Fibroblast of lung (primary cell): ENCODE data around the gene EHMT1. TPM values are rescaled to one million over a fixed set of nuclear protein-coding genes. Genes with fewer than 3 reads are reported as not detected.

ENCODE experiments used
- DNase-seq, 2 donors: peaks; one replicate each; pipeline versions ENCODE4 v3.0.0 to v3.0.0-alpha.2; 2010; ENCODE audit warnings: low read depth in 2 of 2
- H2AFZ ChIP-seq: 2 replicates; pipeline ENCODE4 v1.5.1; 2012; ENCODE audit warnings: low read length, control low read depth, inconsistent platforms
- H3K27ac ChIP-seq: 2 replicates; pipeline ENCODE4 v1.5.1; 2011; ENCODE audit warnings: low read length, control low read depth; ENCODE audit not compliant: insufficient read depth
- H3K27me3 ChIP-seq: 2 replicates; pipeline ENCODE4 v1.5.1; 2011; ENCODE audit warnings: mild to moderate bottlenecking, low read length; ENCODE audit not compliant: control insufficient read depth, insufficient read depth
- H3K36me3 ChIP-seq: 2 replicates; pipeline ENCODE4 v1.5.1; 2011; ENCODE audit warnings: low read length; ENCODE audit not compliant: control insufficient read depth, insufficient read depth
- H3K4me1 ChIP-seq: 2 replicates; pipeline ENCODE4 v1.5.1; 2011; ENCODE audit warnings: low read length; ENCODE audit not compliant: control insufficient read depth, insufficient read depth; ENCODE audit errors: extremely low read depth
- H3K4me2 ChIP-seq: 2 replicates; pipeline ENCODE4 v1.5.1; 2011; ENCODE audit warnings: low read length, control low read depth; ENCODE audit not compliant: insufficient read depth; ENCODE audit errors: extremely low read depth
- H3K4me3 ChIP-seq, 4 experiments: fragments of 200-600 bp in 1 of 4; sonication (generic) in 1 of 4; replicated peaks in 1 of 4; 2 replicates each; pipeline ENCODE4 v1.5.1; 2011 to 2016; ENCODE audit warnings: low read length in 4 of 4, low read depth in 3 of 4, mild to moderate bottlenecking in 3 of 4, control low read depth in 2 of 4, inconsistent platforms in 1 of 4, mixed read lengths in 1 of 4; ENCODE audit not compliant: insufficient read depth in 1 of 4; ENCODE audit errors: control extremely low read depth in 1 of 4
- H3K79me2 ChIP-seq: 2 replicates; pipeline ENCODE4 v1.5.1; 2012; ENCODE audit warnings: mild to moderate bottlenecking, low read length, inconsistent platforms; ENCODE audit not compliant: control insufficient read depth, insufficient read depth
- H3K9ac ChIP-seq: 2 replicates; pipeline ENCODE4 v1.5.1; 2011; ENCODE audit warnings: mild to moderate bottlenecking, low read length, control low read depth; ENCODE audit not compliant: insufficient read depth
- H3K9me3 ChIP-seq: 2 replicates; pipeline ENCODE4 v1.5.1; 2012; ENCODE audit warnings: low read depth, low read length; ENCODE audit not compliant: control insufficient read depth, insufficient read depth
- H4K20me1 ChIP-seq: 2 replicates; pipeline ENCODE4 v1.5.1; 2011; ENCODE audit warnings: low read length; ENCODE audit not compliant: control insufficient read depth, insufficient read depth; ENCODE audit errors: extremely low read depth
- CTCF ChIP-seq, 2 donors: IDR thresholded peaks in 1 of 2; conservative IDR thresholded peaks in 1 of 2; 1 replicate in 1 of 2; 2 replicates in 1 of 2; pipeline ENCODE4 v1.5.1; 2011 to 2012; ENCODE audit warnings: low read length in 2 of 2, control low read depth in 1 of 2, inconsistent platforms in 1 of 2, low read depth in 1 of 2, mild to moderate bottlenecking in 1 of 2
- EZH2 ChIP-seq: IDR thresholded peaks from 2 replicates; pipeline ENCODE4 v1.5.1; 2012; ENCODE audit warnings: low read length, control low read depth, mild to moderate bottlenecking; ENCODE audit errors: missing control alignments
- polyA plus RNA-seq, 2 donors: library from polyadenylated mRNA; depleted of rRNA in 1 of 2; stranded (reverse) in 1 of 2; unstranded in 1 of 2; fragments of >200 nt; gene quantifications; 2 replicates each; pipeline ENCODE4 v1.2.1, GENCODE V29; 2011 to 2012; ENCODE audit warnings: missing spikeins in 1 of 2
- total RNA-seq: library from RNA; depleted of rRNA; stranded (reverse); fragments of >200 nt; gene quantifications from 2 replicates; pipeline ENCODE4 v1.2.1, GENCODE V29; 2014

The EHMT1 gene
- total and polyA plus RNA-seq, 2 donors (not counting 1 experiment from before 2014, with no cell fraction given) = 22.4 to 48.6 TPM

DNA sequence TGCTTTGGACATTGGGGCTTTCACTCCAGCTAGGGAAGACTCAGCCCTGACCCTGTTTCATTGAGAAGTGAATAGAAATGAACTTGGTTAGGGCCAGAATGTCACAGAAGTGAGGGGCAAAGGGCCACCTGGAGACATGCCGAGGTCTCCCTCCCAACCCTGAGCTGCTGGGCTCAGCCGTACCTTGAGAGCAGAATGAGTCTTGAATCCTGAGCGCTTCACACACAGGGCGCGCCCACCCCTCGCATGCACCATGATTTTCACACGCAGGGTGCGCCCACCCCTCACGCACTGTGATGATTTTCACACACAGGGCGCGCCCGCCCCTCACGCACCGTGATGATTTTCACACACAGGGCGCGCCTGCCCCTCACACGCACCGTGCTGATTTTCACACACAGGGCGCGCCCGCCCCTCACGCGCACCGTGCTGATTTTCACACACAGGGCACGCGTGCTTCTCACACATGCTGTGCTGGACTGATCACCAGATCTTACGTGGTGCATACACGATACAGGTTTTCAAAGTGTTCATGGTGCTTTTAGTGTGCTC lies 99.0 kb downstream of the EHMT1 start:
- Histone ChIP-seq H3K36me3 (peaks cover 10% of the 10 kb centered on the region), H3K4me3 (no peak overlapping the region), H3K4me2 (no peak overlapping the region), H3K27me3 (no peaks in the 10 kb centered on the region), H3K27ac (no peak overlapping the region), H3K9ac (no peak overlapping the region), H3K4me1 (no peaks in the 10 kb centered on the region), H3K9me3 (no peaks in the 10 kb centered on the region), H3K79me2 (peaks cover 18% of the 10 kb centered on the region), H2AFZ (no peak overlapping the region), H4K20me1 (no peaks in the 10 kb centered on the region)
- no peak for TF ChIP-seq EZH2
- TF ChIP-seq CTCF (conservative IDR thresholded peaks at IDR 0.05 in 1 of 2, IDR thresholded peaks at IDR 0.05 in 1 of 2; ENCODE audit: low read depth in 1 of 2, low read length in 2 of 2) = no peak
- no peak for DNase-seq

DNA sequence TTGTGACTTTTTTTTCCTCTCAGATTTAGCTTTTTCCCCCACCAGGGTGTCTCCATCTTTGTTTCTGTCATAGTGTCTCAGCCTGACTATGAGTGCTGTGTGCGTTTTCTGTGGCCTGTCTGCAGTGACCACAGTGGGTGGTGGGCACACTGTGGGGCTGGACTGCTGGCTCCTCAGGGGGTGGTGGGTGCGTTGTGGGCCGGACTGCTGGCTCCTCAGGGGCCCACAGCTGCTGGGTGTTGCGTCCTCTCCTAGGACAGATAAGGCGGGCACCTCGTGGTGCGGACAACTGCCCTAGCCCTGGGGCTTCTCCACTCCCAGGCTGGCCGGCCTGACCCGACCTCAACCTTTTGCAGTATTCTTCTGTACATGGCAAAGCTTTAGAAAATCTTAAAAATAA lies 100.4 kb downstream of the EHMT1 start:
- no peak overlapping the region for H3K9ac ChIP-seq
- no peaks in the 10 kb centered on the region for H3K4me1 ChIP-seq
- TF ChIP-seq CTCF (conservative IDR thresholded peaks at IDR 0.05 in 1 of 2, IDR thresholded peaks at IDR 0.05 in 1 of 2; ENCODE audit: low read depth in 1 of 2, low read length in 2 of 2) = no peak
- TF ChIP-seq EZH2 = no peak
- H3K27ac ChIP-seq = no peak overlapping the region
- no peak overlapping the region for H2AFZ ChIP-seq
- no peak for DNase-seq
- H3K36me3 ChIP-seq = peaks cover 10% of the 10 kb centered on the region
- no peaks in the 10 kb centered on the region for H4K20me1 ChIP-seq
- peaks cover 22% of the 10 kb centered on the region for H3K79me2 ChIP-seq
- no peak overlapping the region for H3K4me2 ChIP-seq
- H3K27me3 ChIP-seq = no peaks in the 10 kb centered on the region
- no peak overlapping the region for H3K4me3 ChIP-seq
- H3K9me3 ChIP-seq = no peaks in the 10 kb centered on the region

DNA sequence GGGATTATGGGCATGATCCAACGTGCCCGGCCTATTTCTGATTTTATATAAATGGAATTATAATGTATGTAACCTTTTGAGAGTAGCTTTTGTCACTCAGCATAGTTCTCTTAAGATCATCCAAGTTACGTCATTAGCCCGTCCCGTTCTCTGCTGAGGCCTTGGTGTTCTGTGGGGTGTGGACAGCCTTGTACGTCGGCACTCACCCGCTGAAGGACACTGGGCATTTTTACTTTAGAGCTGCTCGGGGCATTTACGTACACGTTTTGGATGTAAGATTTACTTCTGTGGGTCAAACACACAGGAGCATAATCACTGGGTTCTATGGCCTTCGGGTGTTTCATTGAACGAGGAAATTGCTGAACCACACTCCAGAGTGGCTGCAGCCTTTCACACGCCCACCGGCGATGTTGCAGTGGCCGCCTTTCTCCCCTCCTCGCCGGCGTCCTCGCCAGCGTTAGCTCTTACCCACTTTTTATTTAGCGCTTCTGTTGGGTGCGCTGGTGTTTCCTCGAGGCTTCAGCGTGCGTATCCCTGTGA lies 101.8 kb downstream of the EHMT1 start:
- Histone ChIP-seq H3K9me3 (no peaks in the 10 kb centered on the region), H3K79me2 (peaks cover 32% of the 10 kb centered on the region), H4K20me1 (no peaks in the 10 kb centered on the region), H3K4me3 (no peak overlapping the region), H3K36me3 (peaks cover 10% of the 10 kb centered on the region), H3K27ac (no peak overlapping the region), H3K9ac (no peak overlapping the region), H3K4me2 (no peak overlapping the region), H3K27me3 (no peaks in the 10 kb centered on the region), H2AFZ (no peak overlapping the region), H3K4me1 (no peaks in the 10 kb centered on the region)
- no peak for DNase-seq
- TF ChIP-seq CTCF (conservative IDR thresholded peaks at IDR 0.05 in 1 of 2, IDR thresholded peaks at IDR 0.05 in 1 of 2; ENCODE audit: low read depth in 1 of 2, low read length in 2 of 2) (no peak), EZH2 (no peak)
